ENCODE data around the gene SLC12A3.
A peak's percentile ranks its signal among the peaks of the same experiment; 100 is the strongest.
"Not testable (repeated sequence)": the region's sequence is repeated elsewhere in the genome, so short reads cannot be mapped to it uniquely, and the experiment has no call there.

The SLC12A3 gene

GRCh38 chr16:56848955-56849689 lies 15.9 kb upstream of the SLC12A3 start:
- no peak for DNase-seq

- no peak for DNase-seq
These were observed 15.0 kb upstream of the SLC12A3 start for GRCh38 chr16:56849690-56850680.

- no peak for DNase-seq
These were observed 13.2 kb upstream of the SLC12A3 start for GRCh38 chr16:56851671-56852400.

GRCh38 chr16:56852401-56852730 lies 12.6 kb upstream of the SLC12A3 start:
- DNase-seq: no peak

- DNase-seq: no peak
These were observed 12.0 kb upstream of the SLC12A3 start for GRCh38 chr16:56852968-56853367.

- DNase-seq: no peak
These were observed 9.8 kb upstream of the SLC12A3 start for GRCh38 chr16:56855201-56855600.

- no peak for DNase-seq
These were observed 9.1 kb upstream of the SLC12A3 start for GRCh38 chr16:56855946-56856345.

- no peak for DNase-seq
These were observed 8.0 kb upstream of the SLC12A3 start for GRCh38 chr16:56856876-56857447.

- no peak for DNase-seq
These were observed 6.6 kb upstream of the SLC12A3 start for GRCh38 chr16:56858374-56858773.

- no peak for DNase-seq
These were observed 5.4 kb upstream of the SLC12A3 start for GRCh38 chr16:56859636-56860035.

- no peak for DNase-seq
These were observed 4.6 kb upstream of the SLC12A3 start for GRCh38 chr16:56860226-56861020.

- no peak for DNase-seq
These were observed 3.9 kb upstream of the SLC12A3 start for GRCh38 chr16:56861092-56861610.

GRCh38 chr16:56861756-56862155 lies 3.3 kb upstream of the SLC12A3 start:
- no peak for DNase-seq

GRCh38 chr16:56862776-56863175 lies 2.2 kb upstream of the SLC12A3 start:
- no peak for DNase-seq

GRCh38 chr16:56865394-56866062 lies 521 bp downstream of the SLC12A3 start:
- DNase-seq: no peak

GRCh38 chr16:56866955-56867830 lies 2.2 kb downstream of the SLC12A3 start:
- DNase-seq: peak; percentile 9

GRCh38 chr16:56868175-56868574 lies 3.2 kb downstream of the SLC12A3 start:
- DNase-seq: no peak

- DNase-seq: not testable (repeated sequence)
These were observed 3.8 kb downstream of the SLC12A3 start for GRCh38 chr16:56868766-56869165.

GRCh38 chr16:56869513-56870275 lies 4.7 kb downstream of the SLC12A3 start:
- no peak for DNase-seq
